HepG2 (cell line): ENCODE results near the gene PTPRM. TPM values are rescaled to one million over a fixed set of nuclear protein-coding genes. Genes with fewer than 3 reads are reported as not detected.

Experiments
- ATAC-seq: fragments of 200-7000 bp; cut with Tn5 transposase; 3 replicates; pipeline ENCODE4 v1.9.1; 2020; ENCODE audit warnings: mild to moderate bottlenecking, moderate library complexity
- BruUV-seq: library from RNA; stranded (reverse); fragments of 400-500 nt; replicated peaks from 2 replicates; lab custom pipeline; 2021; lab: Mats Ljungman, UMichigan
- CTCF ChIA-PET: fragments of 300-600 bp; formaldehyde crosslinking; extraction: SDS; loops from one replicate; lab custom pipeline; 2021; ENCODE audit warnings: low total read pairs, inconsistent platforms, low intra/inter-chr PET ratio; lab: Yijun Ruan, JAX
- POLR2A ChIA-PET: fragments of 350-600 bp; sonication (Branson Sonifier 250); formaldehyde crosslinking; loops from one replicate; lab custom pipeline; 2020; ENCODE audit warnings: antibody characterized with exemption, inconsistent platforms; lab: Yijun Ruan, JAX
- DNase-seq: peaks from one replicate; pipeline ENCODE4 v3.0.0-alpha.2; 2015; ENCODE audit warnings: low spot score
- FAIRE-seq: peaks from 3 replicates; lab custom pipeline; 2011; peaks lifted over from hg19 to GRCh38; lab: Jason Lieb, UNC
- H2AFZ ChIP-seq: one replicate; pipeline ENCODE4 v1.6.1; 2011; ENCODE audit warnings: low read length, inconsistent platforms
- H3K27ac ChIP-seq: fragments of 300-600 bp; 3 replicates; pipeline ENCODE4 v1.8.0; 2011; ENCODE audit warnings: mixed run types, mild to moderate bottlenecking, mixed read lengths, low read length, inconsistent platforms; ENCODE audit not compliant: insufficient read depth; ENCODE audit errors: extremely low read length
- H3K27me3 ChIP-seq, 2 experiments: fragments of 200-600 bp in 1 of 2; 2 replicates in 1 of 2; 3 replicates in 1 of 2; pipeline versions ENCODE4 v1.6.0 to v1.8.0; 2011; ENCODE audit warnings: low read length in 2 of 2, mild to moderate bottlenecking in 2 of 2, moderate library complexity in 2 of 2, inconsistent platforms in 1 of 2; ENCODE audit not compliant: insufficient read depth in 2 of 2, control insufficient read depth in 1 of 2
- H3K36me3 ChIP-seq, 2 experiments: fragments of 200-600 bp in 1 of 2; replicated peaks in 1 of 2; 2 replicates in 1 of 2; 3 replicates in 1 of 2; pipeline versions ENCODE4 v1.5.1 to v1.8.0; 2011; ENCODE audit warnings: low read length in 2 of 2, inconsistent platforms in 1 of 2; ENCODE audit not compliant: insufficient read depth in 2 of 2, control insufficient read depth in 1 of 2
- H3K4me1 ChIP-seq: 2 replicates; pipeline ENCODE4 v1.5.1; 2012; ENCODE audit warnings: low read length, inconsistent platforms; ENCODE audit not compliant: insufficient read depth
- H3K4me2 ChIP-seq: 2 replicates; pipeline ENCODE4 v1.6.0; 2011; ENCODE audit warnings: low read depth, low read length, inconsistent platforms
- H3K4me3 ChIP-seq, 3 experiments: fragments of 200-600 bp in 1 of 3; sonication (generic), shearing (Covaris generic) in 1 of 3; replicated peaks in 1 of 3; 2 replicates each; pipeline ENCODE4 v1.5.1; 2011 to 2016; ENCODE audit warnings: low read length in 3 of 3, inconsistent platforms in 2 of 3, low read depth in 2 of 3, mild to moderate bottlenecking in 2 of 3, control low read depth in 1 of 3, mixed read lengths in 1 of 3; ENCODE audit not compliant: insufficient read depth in 1 of 3
- H3K79me2 ChIP-seq: one replicate; pipeline ENCODE4 v1.6.1; 2011; ENCODE audit warnings: low read length, inconsistent platforms; ENCODE audit not compliant: insufficient read depth
- H3K9ac ChIP-seq: 2 replicates; pipeline ENCODE4 v1.6.0; 2011; ENCODE audit warnings: mild to moderate bottlenecking, low read depth, low read length, inconsistent platforms; ENCODE audit not compliant: insufficient read depth
- H3K9me3 ChIP-seq: 2 replicates; pipeline ENCODE4 v1.5.1; 2012; ENCODE audit warnings: mild to moderate bottlenecking, low read length
- H4K20me1 ChIP-seq: 2 replicates; pipeline ENCODE4 v1.6.0; 2011; ENCODE audit warnings: inconsistent platforms, mild to moderate bottlenecking, low read length, moderate library complexity; ENCODE audit not compliant: insufficient read depth
- ARNT ChIP-seq: fragments of 450-650 bp; IDR thresholded peaks from 2 replicates; pipeline ENCODE4 v1.6.1; 2017
- GLMP ChIP-seq: sonication (generic); formaldehyde crosslinking; IDR thresholded peaks from 2 replicates; pipeline ENCODE4 v1.9.0; 2021; ENCODE audit warnings: missing genetic modification reagents, mild to moderate bottlenecking, borderline replicate concordance
- KDM2A ChIP-seq: sonication (generic); formaldehyde crosslinking; IDR thresholded peaks from 2 replicates; pipeline ENCODE4 v1.4.0; 2020; ENCODE audit warnings: low read depth, missing genetic modification reagents, borderline replicate concordance
- MEIS2 ChIP-seq: sonication (generic); formaldehyde crosslinking; IDR thresholded peaks from 2 replicates; pipeline ENCODE4 v1.9.0; 2021; ENCODE audit warnings: mild to moderate bottlenecking, missing genetic modification reagents
- MIER3 ChIP-seq: IDR thresholded peaks from 2 replicates; pipeline ENCODE4 v1.6.1; 2016; ENCODE audit warnings: missing compliant biosample characterization, borderline replicate concordance
- SALL1 ChIP-seq: sonication (generic); formaldehyde crosslinking; IDR thresholded peaks from 2 replicates; pipeline ENCODE4 v1.8.0; 2022; ENCODE audit warnings: mild to moderate bottlenecking, missing genetic modification reagents
- SNAPC2 ChIP-seq: sonication (generic); formaldehyde crosslinking; IDR thresholded peaks from 2 replicates; pipeline ENCODE4 v1.8.1; 2022; ENCODE audit warnings: mild to moderate bottlenecking, missing genetic modification reagents
- TSC22D2 ChIP-seq: sonication (generic); formaldehyde crosslinking; IDR thresholded peaks from 2 replicates; pipeline ENCODE4 v1.5.1; 2020; ENCODE audit warnings: missing genetic modification reagents, mild to moderate bottlenecking, borderline replicate concordance
- ZBTB7B ChIP-seq: sonication (generic); formaldehyde crosslinking; IDR thresholded peaks from 2 replicates; pipeline ENCODE4 v1.4.0; 2020; ENCODE audit warnings: missing genetic modification reagents
- ZFP62 ChIP-seq: sonication (generic); formaldehyde crosslinking; IDR thresholded peaks from 2 replicates; pipeline ENCODE4 v1.4.0; 2020; ENCODE audit warnings: missing genetic modification reagents
- ZHX2 ChIP-seq, 2 experiments: sonication (generic) in 1 of 2; formaldehyde crosslinking in 1 of 2; IDR thresholded peaks; 2 replicates each; pipeline versions ENCODE4 v1.6.1 to v1.9.0; 2014 to 2022; ENCODE audit warnings: antibody characterized with exemption in 1 of 2, borderline replicate concordance in 1 of 2, inconsistent platforms in 1 of 2, low read depth in 1 of 2, missing genetic modification reagents in 1 of 2
- ZNF3 ChIP-seq: IDR thresholded peaks from 2 replicates; pipeline ENCODE4 v1.7.0; 2017; ENCODE audit warnings: inconsistent platforms
- ZNF501 ChIP-seq: sonication (generic); formaldehyde crosslinking; IDR thresholded peaks from 2 replicates; pipeline ENCODE4 v1.5.1; 2020; ENCODE audit warnings: mild to moderate bottlenecking, moderate library complexity, missing genetic modification reagents
- ZNF558 ChIP-seq: sonication (generic); formaldehyde crosslinking; IDR thresholded peaks from 2 replicates; pipeline ENCODE4 v1.9.0; 2022; ENCODE audit warnings: mild to moderate bottlenecking, missing genetic modification reagents, borderline replicate concordance
- WGBS: methylation state at CpG from one replicate; pipeline ENCODE4 v1.1.6; 2017; ENCODE audit warnings: low lambda C conversion rate; 5-methylcytosine and 5-hydroxymethylcytosine counted together
- in situ Hi-C: cut with HindIII; loops from 2 replicates; pipeline ENCODE4 v1.10.0; 2017; ENCODE audit warnings: low pct_unique_long_range_greater_than_20kb; ENCODE audit not compliant: extremely low pct_ligation_motif_present
- intact Hi-C: fragments of 100-400 bp; cut with micrococcal nuclease; formaldehyde crosslinking; loops from one replicate; pipeline ENCODE4 v1.10.0; 2022; ENCODE audit not compliant: unreplicated experiment
- polyA plus RNA-seq, 8 experiments: library from polyadenylated mRNA; depleted of rRNA in 3 of 8; stranded (reverse) in 7 of 8; unstranded in 1 of 8; fragments of >200 nt; fragmentation: Illumina TruSeq in 4 of 8; extraction: Trizol in 4 of 8; gene quantifications; 2 replicates each; pipeline versions ENCODE4 v1.2.1 to v1.2.3, GENCODE V29; 2011 to 2016; ENCODE audit warnings: low read depth in 4 of 8, missing spikeins in 1 of 8, mixed read lengths in 1 of 8; ENCODE audit not compliant: insufficient read depth in 1 of 8
- total RNA-seq, 5 experiments: library from RNA; depleted of rRNA; stranded (reverse); fragments of >200 nt; fragmentation: Illumina TruSeq; extraction: Trizol; gene quantifications; 2 replicates each; pipeline ENCODE4 v1.2.3, GENCODE V29; 2016; ENCODE audit warnings: low read depth in 1 of 5

PTPRM gene
- total and polyA plus RNA-seq, 2 of the 13 experiments (the other 11 are each of a cell fraction or from before 2014, with no cell fraction given), result 12.6 to 108 TPM

- Histone ChIP-seq H4K20me1 (no peaks in the 10 kb centered on the region), H3K36me3 (no peaks in the 10 kb centered on the region; a peak in 1 of 5 replicates), H3K9ac (no peak overlapping the region), H3K79me2 (no peaks in the 10 kb centered on the region), H3K4me1 (no peaks in the 10 kb centered on the region), H3K27me3 (no peaks in the 10 kb centered on the region), H3K4me3 (no peak overlapping the region), H3K4me2 (no peak overlapping the region), H2AFZ (no peak overlapping the region), H3K27ac (no peak overlapping the region), H3K9me3 (no peaks in the 10 kb centered on the region)
- intact Hi-C loops (no loop called here), in situ Hi-C loops (no loop called here)
- FAIRE-seq (no peak), DNase-seq (no peak), ATAC-seq (no peak)
- ChIA-PET CTCF (no interaction called here), POLR2A (no interaction called here)
- no TSS peak for BruUV-seq
- TF ChIP-seq ZFP62 (CRISPR knock-in tag) (no peak), GLMP (CRISPR knock-in tag) (no peak), ZNF558 (CRISPR knock-in tag) (no peak), ZNF501 (CRISPR knock-in tag) (no peak), ZHX2 (IDR thresholded peaks at IDR 0.05; ENCODE audit: low read depth) (no peak), ZHX2 (CRISPR knock-in tag; IDR thresholded peaks at IDR 0.05; ENCODE audit: borderline replicate concordance) (no peak), KDM2A (CRISPR knock-in tag) (no peak), ZNF3 (no peak), TSC22D2 (CRISPR knock-in tag) (no peak), MEIS2 (CRISPR knock-in tag) (no peak), MIER3 (CRISPR knock-in tag) (no peak), SALL1 (CRISPR knock-in tag) (no peak), SNAPC2 (CRISPR knock-in tag) (no peak), ZBTB7B (CRISPR knock-in tag) (no peak), ARNT (no peak)
- 90% methylated on average over 2 of the region's 2 CpGs for WGBS
These were observed 540.3 kb downstream of the PTPRM start for GRCh38 chr18:8107426-8107825.
